Neuronal stem cell (in vitro differentiated cells): ENCODE data around the gene KIF26B.

Source experiments
- DNase-seq: peaks from one replicate; pipeline ENCODE4 v3.0.0-alpha.2; 2013; ENCODE audit warnings: low spot score
- H2AFZ ChIP-seq: one replicate; pipeline ENCODE4 v1.6.1; 2013; ENCODE audit warnings: mild to moderate bottlenecking, low read length, inconsistent platforms
- H2AK5ac ChIP-seq: 2 replicates; pipeline ENCODE4 v1.6.1; 2013; ENCODE audit warnings: low read depth, mild to moderate bottlenecking, inconsistent platforms, low read length, moderate library complexity, mixed read lengths
- H2BK120ac ChIP-seq: 2 replicates; pipeline ENCODE4 v1.6.1; 2013; ENCODE audit warnings: low read depth, mild to moderate bottlenecking, inconsistent platforms, low read length, moderate library complexity, mixed read lengths
- H2BK12ac ChIP-seq: one replicate; pipeline ENCODE4 v1.6.1; 2013; ENCODE audit warnings: low read length, inconsistent platforms
- H2BK15ac ChIP-seq: 2 replicates; pipeline ENCODE4 v1.6.1; 2013; ENCODE audit warnings: mild to moderate bottlenecking, low read length, inconsistent platforms, mixed read lengths
- H2BK5ac ChIP-seq: one replicate; pipeline ENCODE4 v1.6.1; 2013; ENCODE audit warnings: inconsistent platforms, mild to moderate bottlenecking, low read length, moderate library complexity
- H3K14ac ChIP-seq: one replicate; pipeline ENCODE4 v1.6.1; 2013; ENCODE audit warnings: low read length, inconsistent platforms
- H3K18ac ChIP-seq: 2 replicates; pipeline ENCODE4 v1.6.1; 2013; ENCODE audit warnings: low read length, inconsistent platforms
- H3K23ac ChIP-seq: 2 replicates; pipeline ENCODE4 v1.6.1; 2013; ENCODE audit warnings: low read depth, mild to moderate bottlenecking, mixed read lengths, low read length, inconsistent platforms; ENCODE audit not compliant: poor library complexity
- H3K27ac ChIP-seq: replicated peaks from 3 replicates; pipeline ENCODE4 v1.5.1; 2013; ENCODE audit warnings: low read length, inconsistent platforms
- H3K27me3 ChIP-seq, 3 experiments: 2 replicates each; pipeline ENCODE4 v1.6.1; 2013; ENCODE audit warnings: low read length in 3 of 3, mild to moderate bottlenecking in 2 of 3, inconsistent platforms in 1 of 3, low read depth in 1 of 3, mixed read lengths in 1 of 3, moderate library complexity in 1 of 3; ENCODE audit not compliant: control insufficient read depth in 3 of 3, insufficient read depth in 3 of 3
- H3K36me3 ChIP-seq, 2 donors: replicated peaks in 1 of 2; 2 replicates each; pipeline ENCODE4 v1.6.1; 2013; ENCODE audit warnings: low read length in 2 of 2; ENCODE audit not compliant: control insufficient read depth in 2 of 2, insufficient read depth in 2 of 2
- H3K4ac ChIP-seq: 2 replicates; pipeline ENCODE4 v1.6.1; 2013; ENCODE audit warnings: inconsistent platforms, mild to moderate bottlenecking, low read length, moderate library complexity
- H3K4me1 ChIP-seq, 2 donors: 1 replicate in 1 of 2; 2 replicates in 1 of 2; pipeline ENCODE4 v1.6.1; 2013; ENCODE audit warnings: low read length in 2 of 2, low read depth in 1 of 2; ENCODE audit not compliant: control insufficient read depth in 2 of 2, insufficient read depth in 1 of 2
- H3K4me2 ChIP-seq: one replicate; pipeline ENCODE4 v1.6.1; 2013; ENCODE audit warnings: mild to moderate bottlenecking, low read length, inconsistent platforms; ENCODE audit not compliant: insufficient read depth, poor library complexity, severe bottlenecking
- H3K4me3 ChIP-seq, 2 donors: 2 replicates each; pipeline ENCODE4 v1.5.1; 2013; ENCODE audit warnings: low read length in 2 of 2, mild to moderate bottlenecking in 2 of 2, inconsistent platforms in 1 of 2, moderate library complexity in 1 of 2
- H3K79me1 ChIP-seq: one replicate; pipeline ENCODE4 v1.6.1; 2013; ENCODE audit warnings: low read depth, mild to moderate bottlenecking, inconsistent platforms, low read length, moderate library complexity
- H3K9ac ChIP-seq: one replicate; pipeline ENCODE4 v1.6.1; 2013; ENCODE audit warnings: mild to moderate bottlenecking, low read depth, low read length, inconsistent platforms; ENCODE audit not compliant: poor library complexity
- H3K9me3 ChIP-seq, 2 donors: replicated peaks in 1 of 2; 2 replicates each; pipeline versions ENCODE3 to v1.6.1; 2013; ENCODE audit warnings: low read length in 2 of 2, mild to moderate bottlenecking in 2 of 2, inconsistent platforms in 1 of 2, low read depth in 1 of 2, mixed read lengths in 1 of 2, moderate library complexity in 1 of 2; ENCODE audit not compliant: control insufficient read depth in 2 of 2, insufficient read depth in 1 of 2
- H4K8ac ChIP-seq: one replicate; pipeline ENCODE4 v1.6.1; 2013; ENCODE audit warnings: low read depth, mild to moderate bottlenecking, inconsistent platforms, low read length, moderate library complexity
- H4K91ac ChIP-seq: one replicate; pipeline ENCODE4 v1.6.1; 2013; ENCODE audit warnings: low read length, low read depth, mild to moderate bottlenecking, inconsistent platforms; ENCODE audit not compliant: poor library complexity
- WGBS, 2 donors: extraction: QIAGEN DNeasy Blood & Tissue Kit; methylation state at CpG; one replicate each; pipeline ENCODE4 v1.1.7; 2013; ENCODE audit warnings: missing lambda C conversion rate in 2 of 2, mixed read lengths in 1 of 2; ENCODE audit not compliant: insufficient read length in 2 of 2, insufficient replicate concordance in 1 of 2; ENCODE audit errors: extremely low coverage in 2 of 2; 5-methylcytosine and 5-hydroxymethylcytosine counted together

The KIF26B gene

DNA sequence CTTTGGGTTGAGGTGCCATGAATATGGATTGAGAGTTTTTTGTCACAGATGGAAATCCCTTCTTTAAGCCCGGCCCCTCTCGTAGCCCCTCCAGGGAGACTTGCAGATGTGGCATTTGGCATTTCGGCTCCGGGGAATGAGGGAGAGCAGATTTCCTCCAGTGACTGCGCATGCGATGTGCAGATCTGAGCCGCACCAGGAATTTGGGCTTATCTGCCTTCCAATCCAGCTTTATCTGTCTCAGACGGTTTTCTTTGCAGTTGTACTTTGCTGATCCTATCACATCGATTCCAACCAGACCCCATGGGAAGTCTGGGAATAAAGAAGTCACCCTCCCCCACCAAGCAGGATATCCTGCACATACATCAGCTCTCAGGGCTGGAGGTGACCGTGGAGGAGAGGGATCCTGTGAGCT, 11.7 kb downstream of the KIF26B start:
- Histone ChIP-seq H2AK5ac (no peak overlapping the region), H3K9ac (no peak overlapping the region), H3K23ac (no peak overlapping the region), H3K36me3 (peaks cover 0 to 35% of the 10 kb centered on the region in 2 donors), H3K4me1 (peaks cover 1 to 7% of the 10 kb centered on the region in 2 donors), H3K4me3 (no peak overlapping the region), H2BK120ac (no peak overlapping the region), H3K18ac (no peak overlapping the region), H2BK5ac (no peak overlapping the region), H3K9me3 (peaks cover 2 to 51% of the 10 kb centered on the region in 2 donors), H4K8ac (no peak overlapping the region), H3K14ac (no peak overlapping the region), H3K27ac (no peak overlapping the region), H3K79me1 (no peaks in the 10 kb centered on the region), H2AFZ (no peak overlapping the region), H3K4ac (no peak overlapping the region), H4K91ac (no peak overlapping the region), H2BK15ac (no peak overlapping the region), H3K27me3 (no peaks in the 10 kb centered on the region), H2BK12ac (no peak overlapping the region), H3K4me2 (no peak overlapping the region)
- WGBS, 2 donors, result no CpG with 5 or more reads among the region's 10 CpGs
- DNase-seq, result no peak

DNA sequence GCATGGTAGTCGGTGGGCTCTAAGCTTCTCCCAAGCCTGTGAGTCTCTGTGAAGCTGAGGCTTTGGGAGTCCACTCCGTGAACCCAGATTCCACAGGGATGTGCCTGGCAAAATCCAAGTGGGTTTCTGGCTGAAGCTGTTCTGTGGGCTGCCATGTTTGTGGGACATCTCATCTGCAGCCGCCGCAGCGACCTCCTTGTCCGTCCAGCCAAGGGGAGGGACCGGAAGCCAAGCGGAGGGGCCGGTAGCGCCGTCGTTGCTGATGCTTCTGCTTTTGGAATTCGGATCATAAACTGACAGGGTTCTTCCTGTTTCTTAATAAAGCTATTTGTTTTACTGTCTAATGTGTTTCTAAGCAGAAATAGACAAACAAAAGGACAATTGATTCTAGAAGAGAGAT, 13.3 kb downstream of the KIF26B start:
- WGBS, 2 donors, result no CpG with 5 or more reads among the region's 13 CpGs

DNA sequence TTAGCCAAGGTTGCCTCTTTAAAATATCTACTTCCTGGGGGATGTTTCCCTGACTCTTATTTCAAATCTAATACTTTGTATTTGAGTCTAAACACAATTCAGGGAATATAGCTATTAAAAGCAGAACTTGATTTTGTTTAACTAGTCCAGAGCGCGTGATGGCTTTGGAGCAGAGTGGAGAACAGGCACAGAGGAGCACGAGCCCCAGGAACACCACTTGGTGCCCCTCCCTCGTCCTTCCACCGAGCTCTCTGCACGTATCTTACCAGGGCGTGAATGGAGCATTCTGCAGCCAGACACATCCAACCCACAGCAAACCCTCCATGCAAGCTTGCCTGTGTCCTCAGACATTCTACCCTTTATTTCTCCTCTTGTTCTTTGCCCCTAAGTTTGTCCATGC, 14.1 kb downstream of the KIF26B start:
- no peak overlapping the region for H3K23ac ChIP-seq
- no peak overlapping the region for H3K4me3 ChIP-seq
- no peak overlapping the region for H3K27ac ChIP-seq
- H3K4me1 ChIP-seq, result peaks cover 1 to 7% of the 10 kb centered on the region in 2 donors
- no peaks in the 10 kb centered on the region for H3K79me1 ChIP-seq
- H3K27me3 ChIP-seq, result no peaks in the 10 kb centered on the region
- H2BK15ac ChIP-seq, result no peak overlapping the region
- H2BK5ac ChIP-seq, result no peak overlapping the region
- H2AFZ ChIP-seq, result no peak overlapping the region
- H3K14ac ChIP-seq, result no peak overlapping the region
- no peak overlapping the region for H4K91ac ChIP-seq
- DNase-seq, result no peak
- no CpG with 5 or more reads among the region's 7 CpGs for WGBS, 2 donors
- no peak overlapping the region for H3K18ac ChIP-seq
- H3K4me2 ChIP-seq, result no peak overlapping the region
- no peak overlapping the region for H2BK12ac ChIP-seq
- H2AK5ac ChIP-seq, result no peak overlapping the region
- no peak overlapping the region for H3K4ac ChIP-seq
- no peak overlapping the region for H4K8ac ChIP-seq
- no peak overlapping the region for H2BK120ac ChIP-seq
- peaks cover 2 to 50% of the 10 kb centered on the region in 2 donors for H3K9me3 ChIP-seq
- no peak overlapping the region for H3K9ac ChIP-seq
- H3K36me3 ChIP-seq, result peaks cover 0 to 35% of the 10 kb centered on the region in 2 donors

More for the DNA sequence above, 13.3 kb downstream of the KIF26B start:
- Histone ChIP-seq H3K4me1 (peaks cover 1 to 7% of the 10 kb centered on the region in 2 donors), H3K36me3 (peaks cover 0 to 35% of the 10 kb centered on the region in 2 donors), H3K4ac (no peak overlapping the region), H3K14ac (no peak overlapping the region), H2BK120ac (no peak overlapping the region), H3K18ac (peak overlapping the region; percentile 35), H4K91ac (no peak overlapping the region), H2AK5ac (no peak overlapping the region), H3K79me1 (no peaks in the 10 kb centered on the region), H3K9me3 (peaks cover 2 to 53% of the 10 kb centered on the region in 2 donors), H2AFZ (no peak overlapping the region), H2BK5ac (no peak overlapping the region), H4K8ac (no peak overlapping the region), H3K4me3 (no peak overlapping the region), H3K23ac (no peak overlapping the region), H2BK12ac (no peak overlapping the region), H3K4me2 (no peak overlapping the region), H3K27ac (no peak overlapping the region), H2BK15ac (no peak overlapping the region), H3K27me3 (no peaks in the 10 kb centered on the region), H3K9ac (no peak overlapping the region)
- no peak for DNase-seq

DNA sequence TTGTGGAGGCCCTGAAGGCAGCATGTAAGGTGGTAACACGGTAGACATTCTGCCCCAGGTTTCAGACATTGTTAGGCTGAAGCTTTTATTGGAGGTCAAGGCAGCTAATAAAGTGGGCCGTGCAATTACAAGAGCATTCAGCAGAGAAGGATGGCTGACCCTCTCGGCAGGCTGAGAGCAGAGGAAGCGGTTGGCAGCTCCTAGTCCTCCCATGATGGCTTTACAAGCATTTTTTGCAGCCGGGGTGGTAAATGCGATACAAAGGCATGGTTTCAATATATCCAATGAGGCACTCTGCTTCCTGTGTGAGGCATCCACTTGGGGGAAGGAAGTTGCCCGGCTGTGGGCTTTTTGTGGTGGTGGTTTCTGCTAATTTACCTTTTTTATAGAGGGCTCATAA, 14.6 kb downstream of the KIF26B start:
- Histone ChIP-seq H3K9ac (no peak overlapping the region), H2BK5ac (no peak overlapping the region), H3K4ac (no peak overlapping the region), H3K27ac (no peak overlapping the region), H3K4me2 (no peak overlapping the region), H3K4me1 (peaks cover 1 to 7% of the 10 kb centered on the region in 2 donors), H3K27me3 (no peaks in the 10 kb centered on the region), H3K79me1 (no peaks in the 10 kb centered on the region), H4K91ac (no peak overlapping the region), H2BK12ac (no peak overlapping the region), H2AFZ (no peak overlapping the region), H4K8ac (no peak overlapping the region), H3K4me3 (no peak overlapping the region), H3K36me3 (peaks cover 0 to 31% of the 10 kb centered on the region in 2 donors), H2BK15ac (no peak overlapping the region), H3K23ac (no peak overlapping the region), H2BK120ac (no peak overlapping the region), H3K18ac (peak overlapping the region; percentile 41), H3K14ac (no peak overlapping the region), H3K9me3 (peaks cover 1 to 46% of the 10 kb centered on the region in 2 donors), H2AK5ac (no peak overlapping the region)
- no peak for DNase-seq
- no CpG with 5 or more reads among the region's 7 CpGs for WGBS, 2 donors
